Measurements from ENCODE around the gene RAB17. TPM values are rescaled to one million over a fixed set of nuclear protein-coding genes. Genes with fewer than 3 reads are reported as not detected.
"Not testable (repeated sequence)": the region's sequence is repeated elsewhere in the genome, so short reads cannot be mapped to it uniquely, and the experiment has no call there.

Gene RAB17
- polyA plus RNA-seq, 1 donor = 1.6 TPM

DNA sequence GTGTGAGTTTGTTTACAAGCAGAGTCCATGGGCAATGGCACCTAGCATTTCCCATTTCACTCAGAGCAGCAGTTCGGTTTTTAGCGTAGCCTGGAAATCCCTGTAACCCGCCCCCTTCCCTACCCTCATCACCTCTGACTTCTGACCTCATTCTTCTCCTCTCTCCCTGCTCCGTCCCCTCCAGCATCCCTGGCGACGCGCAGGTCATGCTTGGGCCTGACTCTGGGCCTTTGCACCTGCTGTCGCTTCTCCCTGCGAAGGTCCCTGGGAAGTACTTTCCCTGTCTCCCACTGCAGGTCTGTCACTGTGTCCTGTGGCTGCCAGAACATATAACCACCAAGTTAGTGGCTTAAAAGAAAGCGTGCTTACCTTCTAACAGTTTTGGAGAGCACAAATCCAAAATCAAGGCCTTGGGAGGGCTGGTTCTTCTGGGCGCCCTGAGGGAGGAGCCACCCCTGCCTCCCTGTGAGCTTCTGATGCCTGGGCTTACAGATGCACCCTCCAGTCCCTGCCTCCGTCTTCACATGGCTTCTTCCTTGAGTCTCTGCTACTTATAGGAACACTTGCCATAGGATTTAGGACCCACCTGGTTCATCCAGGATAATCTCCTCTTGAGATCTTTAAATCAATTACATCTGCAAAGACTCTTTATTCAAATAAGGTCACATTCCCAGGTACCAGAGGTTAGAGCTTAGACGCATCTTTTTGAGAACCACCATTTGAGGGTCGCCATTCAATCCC, 8.1 kb upstream of the RAB17 start:
- no peak for DNase-seq

- no peak for DNase-seq
Measured at GRCh38 chr2:237597196-237598145, 6.9 kb upstream of the RAB17 start.

- no peak for DNase-seq
Measured at GRCh38 chr2:237596520-237597195, 6.1 kb upstream of the RAB17 start.

DNA sequence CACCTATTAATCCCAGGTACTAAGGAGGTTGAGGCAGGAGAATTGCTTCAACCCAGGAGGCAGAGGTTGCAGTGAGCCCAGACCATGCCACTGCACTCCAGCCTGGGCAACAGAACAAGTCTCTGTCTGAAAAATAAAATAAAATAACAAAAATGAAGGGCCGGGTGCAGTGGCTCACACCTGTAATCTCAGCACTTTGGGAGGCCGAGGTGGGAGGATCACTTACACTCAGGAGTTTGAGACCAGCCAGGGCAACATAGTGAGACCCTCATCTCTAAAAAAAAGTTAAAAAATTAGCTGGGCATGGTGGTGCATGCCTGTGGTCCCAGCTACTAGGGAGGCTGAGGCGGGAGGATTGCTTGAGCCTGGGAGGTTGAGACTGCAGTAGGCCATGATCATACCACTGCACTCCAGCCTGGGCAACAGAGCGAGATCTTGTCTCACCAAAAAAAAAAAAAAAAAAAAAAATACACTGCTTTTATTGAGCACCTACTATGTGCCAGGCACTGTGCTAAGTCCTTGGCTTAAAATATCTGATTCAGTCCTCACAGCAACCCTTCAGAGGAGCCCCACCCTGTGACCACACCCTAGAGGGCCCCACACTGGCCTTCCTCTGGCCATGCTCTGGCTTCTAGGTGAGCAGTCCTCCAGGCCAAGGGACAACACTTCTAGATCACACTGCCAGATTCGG, 5.4 kb upstream of the RAB17 start:
- not testable (repeated sequence) for DNase-seq

- no peak for DNase-seq
Measured at GRCh38 chr2:237594514-237594871, 4.0 kb upstream of the RAB17 start.

- DNase-seq = no peak
Measured at GRCh38 chr2:237593596-237594320, 3.2 kb upstream of the RAB17 start.

- DNase-seq = no peak
Measured at GRCh38 chr2:237593036-237593435, 2.5 kb upstream of the RAB17 start.

DNA sequence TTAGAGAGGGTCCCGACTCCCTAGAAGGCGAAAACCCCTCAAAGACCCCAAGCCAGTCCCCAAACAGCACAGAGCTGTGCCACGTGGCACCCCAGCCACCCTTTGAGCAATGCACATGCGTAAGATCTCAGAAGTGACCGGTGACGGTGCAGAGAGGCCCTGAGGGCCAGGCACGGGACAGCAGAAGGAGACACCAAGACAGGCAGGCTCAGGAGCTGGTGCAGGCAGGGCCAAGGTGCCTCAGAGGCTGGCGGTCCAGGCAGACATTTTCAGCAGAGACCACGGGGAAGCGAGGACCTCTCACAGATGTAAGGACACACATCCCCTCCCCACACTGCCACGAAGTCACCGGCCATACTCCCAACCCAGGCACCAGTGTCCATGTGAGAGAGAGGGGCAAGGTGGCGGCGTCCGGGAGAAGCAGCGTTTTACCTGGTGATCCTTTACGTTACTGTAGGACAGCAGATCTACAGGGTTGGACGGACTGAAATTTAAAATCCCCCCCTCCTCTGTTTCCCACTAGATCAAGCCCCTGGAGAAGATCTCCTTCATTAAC, 2.0 kb upstream of the RAB17 start:
- DNase-seq = no peak

- DNase-seq = no peak
Measured at GRCh38 chr2:237591141-237591881, 777 bp upstream of the RAB17 start.

GRCh38 chr2:237588044-237588696, 2.4 kb downstream of the RAB17 start:
- DNase-seq = no peak

- no peak for DNase-seq
Measured at GRCh38 chr2:237585590-237586221, 4.8 kb downstream of the RAB17 start.

- DNase-seq = no peak
Measured at GRCh38 chr2:237583385-237584295, 6.9 kb downstream of the RAB17 start.

GRCh38 chr2:237581751-237582746, 8.5 kb downstream of the RAB17 start:
- DNase-seq = peak; percentile 77

DNA sequence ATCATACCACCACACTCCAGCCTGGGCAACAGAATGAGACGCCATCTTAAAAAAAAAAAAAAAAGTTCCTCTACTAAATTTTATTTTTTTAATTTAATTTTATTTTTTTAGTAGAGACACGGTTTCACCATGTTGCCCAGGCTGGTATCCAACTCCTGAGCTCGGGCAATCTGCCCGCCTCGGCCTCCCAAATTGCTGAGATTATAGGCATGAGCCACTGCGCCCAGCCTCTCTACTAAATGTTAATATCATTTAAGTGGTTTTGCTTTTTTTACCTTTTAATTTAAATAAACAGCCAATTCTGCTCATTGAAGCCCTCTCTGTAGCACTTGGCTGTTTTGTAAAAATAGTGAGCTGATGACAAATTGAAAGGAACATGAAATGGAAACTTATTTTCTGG, 9.2 kb downstream of the RAB17 start:
- no peak for DNase-seq

GRCh38 chr2:237577956-237578870, 12.3 kb downstream of the RAB17 start:
- no peak for DNase-seq

DNA sequence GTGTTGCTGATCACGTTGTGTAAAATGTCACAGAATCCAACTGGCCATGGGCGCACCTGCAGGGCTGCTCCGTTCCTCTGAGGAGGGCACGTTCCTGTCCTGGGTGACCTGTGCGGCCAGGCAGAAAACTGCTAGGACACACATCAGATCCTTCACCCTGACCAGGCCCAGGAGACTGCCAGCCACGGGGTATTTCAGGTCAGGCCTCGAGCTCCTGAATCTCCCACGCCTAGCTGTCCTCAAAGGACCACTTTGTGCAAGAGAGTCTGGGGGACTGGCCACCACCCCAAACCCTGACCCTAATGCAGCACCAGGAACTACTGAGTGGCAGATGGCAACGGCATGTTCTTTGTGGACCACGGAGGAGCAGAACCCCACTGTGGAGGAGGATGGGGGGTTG, 13.1 kb downstream of the RAB17 start:
- no peak for DNase-seq

All from hindlimb muscle (tissue), 1 donor.